Jurkat, Clone E6-1 (cell line): ENCODE data around the gene DEDD.

Source experiments
- DNase-seq: peaks from one replicate; pipeline ENCODE4 v3.0.0-alpha.2; 2011; ENCODE audit warnings: low read depth, low spot score
- H3K4me3 ChIP-seq: 2 replicates; pipeline ENCODE4 v1.5.1; 2011; ENCODE audit warnings: mild to moderate bottlenecking, low read length, control low read depth, moderate library complexity

Gene DEDD

GRCh38 chr1:161099090-161099802 lies 33.2 kb downstream of the DEDD start:
- H3K4me3 ChIP-seq: no peak overlapping the region
- DNase-seq: no peak

DNA sequence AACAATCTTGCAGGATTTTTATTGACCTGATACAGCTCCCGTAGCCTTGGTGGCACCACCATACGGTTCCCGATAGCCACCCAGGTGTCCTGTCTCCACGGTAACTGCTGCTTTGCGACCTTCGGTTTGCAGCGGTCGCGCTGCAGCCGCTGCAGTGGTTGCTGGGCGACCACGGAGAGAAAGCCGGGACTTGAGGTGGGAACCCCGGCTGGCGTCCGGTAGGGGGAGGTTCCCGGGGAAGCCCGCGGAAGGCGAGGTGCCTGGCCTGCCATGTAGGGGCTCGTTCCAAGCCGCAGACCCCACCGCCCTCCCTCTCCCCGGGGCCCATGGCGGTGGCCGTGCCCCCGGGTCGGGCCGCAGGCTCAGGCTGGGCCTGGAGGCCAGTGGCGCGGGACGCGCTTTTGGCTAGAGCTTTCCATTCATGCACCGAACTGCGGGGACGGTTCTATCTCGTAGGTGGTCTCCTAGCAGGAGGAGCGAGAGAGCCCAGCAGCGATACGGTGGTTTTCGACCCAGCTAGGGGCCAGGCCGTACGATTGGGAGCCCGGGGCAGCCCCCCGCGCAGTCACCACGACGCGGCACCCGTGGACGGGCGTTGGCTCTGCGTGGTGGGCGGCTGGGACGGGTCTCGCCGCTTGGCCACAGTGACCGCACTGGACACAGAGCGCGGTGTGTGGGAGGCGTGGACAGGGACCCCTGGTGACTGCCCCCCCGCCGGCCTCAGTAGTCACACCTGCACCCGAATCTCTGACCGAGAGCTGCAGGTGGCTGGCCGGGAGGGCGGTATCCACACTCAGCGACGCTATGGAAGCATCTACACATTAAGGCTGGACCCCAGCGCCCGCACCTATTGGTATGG lies 34.0 kb downstream of the DEDD start, which contains the start of gene KLHDC9:
TSS of gene KLHDC9 (plus strand) at position 152 of the 859 bp plus-strand sequence. CDS start at position 327, 175 bp downstream.
- H3K4me3 ChIP-seq: peak within 1 kb of the TSS; percentile 54
- peak; percentile 82 for DNase-seq

- no peak for DNase-seq
- no peak overlapping the region for H3K4me3 ChIP-seq
Observed at GRCh38 chr1:161096530-161096929, 35.9 kb downstream of the DEDD start.

- no peak overlapping the region for H3K4me3 ChIP-seq
- DNase-seq: no peak
Observed at GRCh38 chr1:161096015-161096414, 36.5 kb downstream of the DEDD start.

GRCh38 chr1:161095230-161095629 lies 37.2 kb downstream of the DEDD start:
- no peak for DNase-seq
- H3K4me3 ChIP-seq: no peak overlapping the region

DNA sequence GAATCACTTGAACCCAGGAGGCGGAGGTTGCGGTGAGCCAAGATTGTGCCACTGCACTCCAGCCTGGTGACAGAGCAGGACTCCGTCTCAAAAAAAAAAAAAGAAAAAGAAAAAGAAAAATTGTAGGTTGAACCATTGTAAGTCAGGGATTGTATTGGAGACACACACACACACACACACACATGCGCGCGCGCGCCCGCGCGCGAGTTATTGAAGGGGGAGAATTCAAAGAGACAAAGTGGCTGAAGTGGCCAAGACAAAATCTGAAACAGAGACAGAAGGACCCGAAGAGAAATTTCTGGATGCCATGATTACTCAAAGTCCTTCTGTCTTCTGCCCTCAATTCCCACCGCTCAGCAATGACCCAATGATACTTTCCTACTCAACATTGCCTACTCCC lies 38.0 kb downstream of the DEDD start:
- no peak for DNase-seq
- H3K4me3 ChIP-seq: no peak overlapping the region

- DNase-seq: no peak
- H3K4me3 ChIP-seq: no peak overlapping the region
Observed at GRCh38 chr1:161092621-161093028, 39.8 kb downstream of the DEDD start.

DNA sequence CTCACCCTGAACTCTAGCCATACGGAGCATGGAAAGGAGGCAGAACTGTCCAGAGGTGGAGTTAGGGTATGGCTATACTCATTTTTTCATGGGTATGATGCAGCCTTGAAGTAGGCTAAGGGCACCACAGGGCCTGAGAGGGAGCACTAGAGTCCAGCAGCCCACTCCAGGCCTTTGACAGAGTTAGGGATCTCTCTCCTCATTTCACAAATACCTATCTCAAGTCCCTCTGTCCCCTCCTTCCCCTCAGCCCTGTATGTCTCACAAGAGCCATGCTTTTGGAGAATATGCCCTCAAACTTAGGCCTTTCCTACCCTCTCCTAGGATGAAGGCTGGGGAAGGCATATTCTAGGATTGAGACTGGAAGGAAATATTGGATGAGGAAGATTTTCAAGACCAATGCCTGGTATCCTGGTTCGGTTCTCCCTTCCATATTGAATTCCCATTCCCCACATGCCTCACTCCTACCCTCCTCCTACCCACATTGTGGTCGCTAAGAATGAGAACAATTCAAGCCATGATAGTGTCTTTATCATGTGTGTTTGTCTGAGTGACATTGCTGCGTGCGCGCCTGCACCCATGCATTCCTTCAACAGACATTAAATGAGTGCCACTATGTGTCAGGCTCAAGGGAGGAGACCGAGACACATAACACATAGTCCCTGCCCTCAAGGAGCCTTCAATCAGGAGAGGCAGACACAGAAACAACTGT lies 40.5 kb downstream of the DEDD start:
- no peak overlapping the region for H3K4me3 ChIP-seq
- no peak for DNase-seq

- no peak for DNase-seq
Observed at GRCh38 chr1:161091093-161091492, 41.4 kb downstream of the DEDD start.

DNA sequence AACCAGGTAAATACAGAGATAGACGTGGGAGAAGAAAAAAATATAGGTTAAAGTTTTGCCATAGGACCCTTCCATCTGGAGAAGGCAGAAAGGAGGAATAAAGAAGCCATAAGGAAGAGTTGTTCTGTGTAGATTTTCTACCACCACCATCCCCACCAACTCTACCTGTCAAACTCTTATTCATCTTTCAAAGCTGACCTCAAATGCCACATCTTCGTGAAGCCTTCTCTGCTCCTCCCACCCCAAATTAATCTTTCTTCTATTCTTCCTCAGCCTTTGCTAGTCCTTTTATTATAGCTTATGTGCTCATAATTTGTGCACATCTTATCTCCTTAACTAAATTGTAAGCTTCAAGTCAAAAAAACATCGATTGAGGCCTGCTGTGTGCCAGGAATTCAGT lies 41.9 kb downstream of the DEDD start:
- no peak for DNase-seq
- H3K4me3 ChIP-seq: no peak overlapping the region

More at GRCh38 chr1:161091093-161091492, 41.4 kb downstream of the DEDD start:
- no peak overlapping the region for H3K4me3 ChIP-seq

- H3K4me3 ChIP-seq: no peak overlapping the region
- DNase-seq: no peak
Observed at GRCh38 chr1:161089938-161090337, 42.5 kb downstream of the DEDD start.

GRCh38 chr1:161089251-161089924 lies 43.1 kb downstream of the DEDD start, which contains the start of gene NECTIN4:
NECTIN4 (minus strand) TSS chr1:161089558; CDS start chr1:161089296, 262 bp downstream.
- H3K4me3 ChIP-seq: no peak within 1 kb of the TSS
- DNase-seq: no peak

GRCh38 chr1:161088587-161089110 lies 43.8 kb downstream of the DEDD start:
- DNase-seq: no peak
- H3K4me3 ChIP-seq: no peak overlapping the region

GRCh38 chr1:161086457-161086856 lies 46.0 kb downstream of the DEDD start:
- no peak for DNase-seq
- H3K4me3 ChIP-seq: no peak overlapping the region

DNA sequence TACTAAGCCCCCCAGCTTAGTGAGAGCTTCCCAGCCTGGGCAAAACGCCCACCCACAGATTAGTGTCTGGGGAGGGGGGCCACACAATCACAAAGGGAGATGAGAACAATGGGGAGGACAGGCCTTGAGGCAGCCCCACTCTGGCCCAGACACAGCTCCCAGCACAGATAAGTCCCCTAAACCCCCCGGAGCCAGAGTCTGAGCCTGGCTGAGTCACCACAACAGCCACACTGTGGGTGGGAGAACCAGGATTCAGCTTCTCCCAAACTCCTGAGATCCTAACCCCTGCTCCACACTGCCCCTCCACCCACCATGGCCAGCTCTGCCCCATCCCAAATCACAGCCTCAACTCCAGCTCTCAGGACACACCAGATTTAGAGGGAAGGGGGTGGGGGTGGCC lies 47.3 kb downstream of the DEDD start:
- no peak overlapping the region for H3K4me3 ChIP-seq
- no peak for DNase-seq

- no peak for DNase-seq
- no peak overlapping the region for H3K4me3 ChIP-seq
Observed at GRCh38 chr1:161084597-161084988, 47.9 kb downstream of the DEDD start.

- DNase-seq: no peak
Observed at GRCh38 chr1:161083748-161084596, 48.5 kb downstream of the DEDD start.

More at GRCh38 chr1:161083748-161084596, 48.5 kb downstream of the DEDD start:
- H3K4me3 ChIP-seq: no peak overlapping the region
